PC-3 (cell line): Measurements from ENCODE around the gene GUCY2F. TPM values are rescaled to one million over a fixed set of nuclear protein-coding genes. Genes with fewer than 3 reads are reported as not detected.

Experiments used
- ATAC-seq: fragments of 200-7000 bp; cut with Tn5 transposase; 2 replicates; pipeline ENCODE4 v1.9.1; 2020; ENCODE audit warnings: mild to moderate bottlenecking, moderate library complexity
- BruUV-seq: library from RNA; stranded (reverse); fragments of 400-500 nt; replicated peaks from 2 replicates; lab custom pipeline; 2021; lab: Mats Ljungman, UMichigan
- CTCF ChIA-PET: fragments of 300-600 bp; sonication (Branson Sonifier 250); formaldehyde crosslinking; loops from one replicate; lab custom pipeline; 2022; ENCODE audit warnings: antibody characterized with exemption; lab: Charles Lee
- POLR2A ChIA-PET: fragments of 300-600 bp; sonication (Branson Sonifier 250); formaldehyde crosslinking; loops from one replicate; lab custom pipeline; 2022; ENCODE audit warnings: antibody characterized with exemption; ENCODE audit not compliant: unreplicated experiment; lab: Charles Lee
- DNase-seq: peaks from one replicate; pipeline ENCODE4 v3.0.0-alpha.2; 2015
- H2AFZ ChIP-seq: fragments of 300-600 bp; sonication (generic); 2 replicates; pipeline ENCODE4 v1.6.0; 2016; ENCODE audit warnings: antibody characterized with exemption, low read length
- H3F3A ChIP-seq: fragments of 300-600 bp; sonication (generic); one replicate; pipeline ENCODE4 v1.6.0; 2017; ENCODE audit warnings: antibody characterized with exemption, low read length, control low read depth, mild to moderate bottlenecking; ENCODE audit not compliant: unreplicated experiment
- H3K27ac ChIP-seq: fragments of 300-600 bp; sonication (generic); 2 replicates; pipeline ENCODE4 v1.5.1; 2016; ENCODE audit warnings: mild to moderate bottlenecking, low read length
- H3K27me3 ChIP-seq: fragments of 300-600 bp; sonication (generic); 2 replicates; pipeline ENCODE4 v1.6.1; 2016; ENCODE audit warnings: low read length, mixed read lengths
- H3K36me3 ChIP-seq: fragments of 300-600 bp; sonication (generic); 2 replicates; pipeline ENCODE4 v1.6.1; 2016; ENCODE audit warnings: low read depth, mixed run types, low read length, mixed read lengths
- H3K4me1 ChIP-seq: fragments of 300-600 bp; sonication (generic); 2 replicates; pipeline ENCODE4 v1.5.1; 2016; ENCODE audit warnings: low read length; ENCODE audit not compliant: insufficient read depth
- H3K4me2 ChIP-seq: fragments of 300-600 bp; sonication (generic); 2 replicates; pipeline ENCODE4 v1.6.0; 2016; ENCODE audit warnings: low read length
- H3K4me3 ChIP-seq: fragments of 300-600 bp; sonication (generic); 2 replicates; pipeline ENCODE4 v1.5.1; 2016; ENCODE audit warnings: mild to moderate bottlenecking, low read length, mixed read lengths
- H3K79me2 ChIP-seq: fragments of 300-600 bp; sonication (generic); 2 replicates; pipeline ENCODE4 v1.6.1; 2017; ENCODE audit warnings: low read length, mixed read lengths
- H3K9ac ChIP-seq: fragments of 300-600 bp; sonication (generic); 2 replicates; pipeline ENCODE4 v1.6.0; 2016; ENCODE audit warnings: mild to moderate bottlenecking, low read length
- H3K9me2 ChIP-seq: fragments of 300-600 bp; sonication (generic); replicated peaks from 2 replicates; pipeline ENCODE4 v1.6.1; 2016; ENCODE audit warnings: mixed run types, low read length, mixed read lengths
- H3K9me3 ChIP-seq: fragments of 300-600 bp; sonication (generic); 2 replicates; pipeline ENCODE4 v1.6.1; 2016; ENCODE audit warnings: low read length, mixed read lengths
- H4K20me1 ChIP-seq: fragments of 300-600 bp; sonication (generic); 2 replicates; pipeline ENCODE4 v1.6.1; 2016; ENCODE audit warnings: low read length, mixed read lengths
- CTCF ChIP-seq: fragments of 300-600 bp; sonication (generic); conservative IDR thresholded peaks from 2 replicates; pipeline ENCODE4 v1.5.1; 2017; ENCODE audit warnings: antibody characterized with exemption, low read depth, mild to moderate bottlenecking, low read length
- EZH2 ChIP-seq: fragments of 300-600 bp; sonication (generic); IDR thresholded peaks from one replicate; pipeline ENCODE4 v1.6.1; 2017; ENCODE audit warnings: antibody characterized with exemption, mild to moderate bottlenecking, low read length; ENCODE audit not compliant: unreplicated experiment
- EZH2phosphoT487 ChIP-seq: fragments of 300-600 bp; sonication (generic); IDR thresholded peaks from 2 replicates; pipeline ENCODE4 v1.6.1; 2018; ENCODE audit warnings: mild to moderate bottlenecking, antibody characterized with exemption, low read length, borderline replicate concordance
- intact Hi-C: fragments of 100-400 bp; cut with micrococcal nuclease; formaldehyde crosslinking; loops from 2 replicates; pipeline ENCODE4 v1.9.0; 2023
- total RNA-seq: library from RNA; depleted of rRNA; stranded (reverse); fragments of >200 nt; gene quantifications from 2 replicates; pipeline ENCODE4 v1.2.3, GENCODE V29; 2014

Gene GUCY2F
- total RNA-seq, 1 experiment from 2014 or later: not detected

- Histone ChIP-seq H3K9ac (no peak overlapping the region), H3K79me2 (no peaks in the 10 kb centered on the region), H3K4me2 (no peak overlapping the region), H3K27ac (no peak overlapping the region), H3K4me1 (no peaks in the 10 kb centered on the region), H3F3A (no peaks in the 10 kb centered on the region), H3K36me3 (no peaks in the 10 kb centered on the region), H4K20me1 (no peaks in the 10 kb centered on the region), H3K27me3 (no peaks in the 10 kb centered on the region), H2AFZ (no peak overlapping the region), H3K9me3 (no peaks in the 10 kb centered on the region), H3K4me3 (no peak overlapping the region), H3K9me2 (no peaks in the 10 kb centered on the region)
- no TSS peak for BruUV-seq
- intact Hi-C loops: no loop called here
- DNase-seq (no peak), ATAC-seq (no peak)
- TF ChIP-seq CTCF: no peak
- no peak for TF ChIP-seq EZH2
- TF ChIP-seq EZH2phosphoT487: no peak
- ChIA-PET POLR2A (no interaction called here), CTCF (no interaction called here)
Measured at GRCh38 chrX:109356684-109357083, 125.2 kb downstream of the GUCY2F start.

GRCh38 chrX:109352066-109352588 lies 129.8 kb downstream of the GUCY2F start:
- no peak overlapping the region for H2AFZ ChIP-seq
- BruUV-seq: no TSS peak
- no peaks in the 10 kb centered on the region for H3K4me1 ChIP-seq
- no peaks in the 10 kb centered on the region for H4K20me1 ChIP-seq
- no peaks in the 10 kb centered on the region for H3K9me2 ChIP-seq
- DNase-seq (no peak), ATAC-seq (no peak)
- H3K79me2 ChIP-seq: no peaks in the 10 kb centered on the region
- no peaks in the 10 kb centered on the region for H3K36me3 ChIP-seq
- H3K27ac ChIP-seq: no peak overlapping the region
- ChIA-PET POLR2A (no interaction called here), CTCF (no interaction called here)
- H3F3A ChIP-seq: no peaks in the 10 kb centered on the region
- no peaks in the 10 kb centered on the region for H3K27me3 ChIP-seq
- H3K4me2 ChIP-seq: no peak overlapping the region
- H3K9me3 ChIP-seq: no peaks in the 10 kb centered on the region
- H3K9ac ChIP-seq: no peak overlapping the region
- no peak for TF ChIP-seq CTCF
- no peak overlapping the region for H3K4me3 ChIP-seq
- intact Hi-C loops: no loop called here

- Histone ChIP-seq H3K27ac (no peak overlapping the region), H3K4me1 (no peaks in the 10 kb centered on the region), H3K27me3 (no peaks in the 10 kb centered on the region), H3F3A (no peaks in the 10 kb centered on the region), H3K4me2 (no peak overlapping the region), H3K9me3 (no peaks in the 10 kb centered on the region), H3K79me2 (no peaks in the 10 kb centered on the region), H3K36me3 (no peaks in the 10 kb centered on the region), H2AFZ (no peak overlapping the region), H3K4me3 (no peak overlapping the region), H3K9me2 (no peaks in the 10 kb centered on the region), H3K9ac (no peak overlapping the region), H4K20me1 (no peaks in the 10 kb centered on the region)
- no peak for ATAC-seq
- no TSS peak for BruUV-seq
- no peak for TF ChIP-seq EZH2
- TF ChIP-seq EZH2phosphoT487: no peak
- no peak for TF ChIP-seq CTCF
- DNase-seq: no peak
- CTCF ChIA-PET: no interaction called here
- POLR2A ChIA-PET: no interaction called here
- intact Hi-C loops: no loop called here
Measured at GRCh38 chrX:109351557-109351956, 130.3 kb downstream of the GUCY2F start.
